CD4-positive, alpha-beta T cell (primary cell): ENCODE data around the gene NCK1. TPM values are rescaled to one million over a fixed set of nuclear protein-coding genes. Genes with fewer than 3 reads are reported as not detected.

Experiments
- ATAC-seq: fragments of 200-7000 bp; cut with Tn5 transposase; one replicate; pipeline ENCODE4 v1.10.0; 2022; ENCODE audit warnings: mild to moderate bottlenecking; ENCODE audit not compliant: poor library complexity
- CTCF ChIA-PET: fragments of 350-600 bp; sonication (Branson Sonifier 250); formaldehyde crosslinking; loops from one replicate; lab custom pipeline; 2021; ENCODE audit warnings: antibody characterized with exemption, inconsistent platforms; lab: Charles Lee
- POLR2A ChIA-PET: fragments of 350-600 bp; sonication (Branson Sonifier 250); formaldehyde crosslinking; loops from one replicate; lab custom pipeline; 2021; ENCODE audit warnings: antibody characterized with exemption, inconsistent platforms; lab: Charles Lee
- DNase-seq, 14 experiments: peaks; one replicate each; pipeline ENCODE4 v3.0.0-alpha.2; 2013 to 2020; ENCODE audit warnings: mixed read lengths in 2 of 14
- H3K27ac ChIP-seq, 2 donors: one replicate each; pipeline versions ENCODE4 v1.5.1 to v1.7.0; 2013; ENCODE audit warnings: low read length in 2 of 2, low read depth in 1 of 2, mild to moderate bottlenecking in 1 of 2
- H3K27me3 ChIP-seq, 2 experiments: 1 replicate in 1 of 2; 2 replicates in 1 of 2; pipeline versions ENCODE4 v1.6.1 to v1.7.0; 2013; ENCODE audit warnings: low read length in 2 of 2, control low read depth in 1 of 2, mild to moderate bottlenecking in 1 of 2, moderate library complexity in 1 of 2; ENCODE audit not compliant: insufficient read depth in 2 of 2, control insufficient read depth in 1 of 2
- H3K36me3 ChIP-seq: one replicate; pipeline ENCODE4 v1.6.1; 2013; ENCODE audit warnings: low read length, control low read depth; ENCODE audit not compliant: insufficient read depth
- H3K4me1 ChIP-seq: one replicate; pipeline ENCODE4 v1.6.1; 2013; ENCODE audit warnings: low read length, control low read depth; ENCODE audit not compliant: insufficient read depth
- H3K4me3 ChIP-seq: one replicate; pipeline ENCODE4 v1.5.1; 2013; ENCODE audit warnings: mild to moderate bottlenecking, low read length, moderate library complexity
- H3K9me3 ChIP-seq, 2 experiments: 1 replicate in 1 of 2; 2 replicates in 1 of 2; pipeline versions ENCODE4 v1.6.1 to v1.7.0; 2013; ENCODE audit warnings: low read length in 2 of 2, mild to moderate bottlenecking in 2 of 2, control low read depth in 1 of 2, moderate library complexity in 1 of 2; ENCODE audit not compliant: control insufficient read depth in 1 of 2, insufficient read depth in 1 of 2
- H3K27ac Mint-ChIP-seq: one replicate; pipeline ENCODE4 v1.8.0; 2020; ENCODE audit warnings: mixed read lengths
- H3K27me3 Mint-ChIP-seq: one replicate; pipeline ENCODE4 v1.8.0; 2021; ENCODE audit warnings: mixed read lengths
- H3K36me3 Mint-ChIP-seq: one replicate; pipeline ENCODE4 v1.8.0; 2021; ENCODE audit warnings: low read depth, mixed read lengths
- H3K4me1 Mint-ChIP-seq: one replicate; pipeline ENCODE4 v1.8.0; 2021; ENCODE audit warnings: low read depth, mixed read lengths
- H3K4me3 Mint-ChIP-seq: one replicate; pipeline ENCODE4 v1.8.0; 2020; ENCODE audit warnings: mild to moderate bottlenecking, mixed read lengths
- H3K9me3 Mint-ChIP-seq: one replicate; pipeline ENCODE4 v1.8.0; 2020; ENCODE audit warnings: mixed read lengths
- intact Hi-C, 2 experiments: fragments of 100-400 bp; cut with DNase I in 1 of 2; cut with micrococcal nuclease in 1 of 2; formaldehyde crosslinking; loops; one replicate each; pipeline versions ENCODE4 v1.15.1 to v1.9.0; 2023 to 2025; cut with DNase I, micrococcal nuclease
- total RNA-seq, 174 experiments: library from RNA in 2 of 174; stranded (reverse) in 2 of 174; gene quantifications; one replicate each; pipeline ENCODE4 v1.2.3 and lab custom pipeline; 2021 to 2026
- TF ChIP-seq, protein P1 (sequence below): fragments of 200-600 bp; IDR thresholded peaks from one replicate; pipeline ENCODE4 v1.8.0; 2022; ENCODE audit warnings: antibody characterized with exemption, mild to moderate bottlenecking

NCK1 gene
- total RNA-seq, 2 experiments from 2014 or later = 52.9 to 55.0 TPM

- CTCF ChIA-PET = interaction anchor here (0.7 kb wide), 1 partner anchor 15 kb away, joined by 3 read pairs; no protein-coding TSS in a partner anchor
- Mint-ChIP-seq H3K27ac (no peak overlapping the region), H3K36me3 (peaks cover 34% of the 10 kb centered on the region), H3K9me3 (no peaks in the 10 kb centered on the region), H3K27me3 (no peaks in the 10 kb centered on the region), H3K4me3 (no peak overlapping the region), H3K4me1 (peaks cover 5% of the 10 kb centered on the region)
- H3K27ac ChIP-seq = no peak overlapping the region
- no peaks in the 10 kb centered on the region for H3K27me3 ChIP-seq
- TF ChIP-seq, protein P1, sequence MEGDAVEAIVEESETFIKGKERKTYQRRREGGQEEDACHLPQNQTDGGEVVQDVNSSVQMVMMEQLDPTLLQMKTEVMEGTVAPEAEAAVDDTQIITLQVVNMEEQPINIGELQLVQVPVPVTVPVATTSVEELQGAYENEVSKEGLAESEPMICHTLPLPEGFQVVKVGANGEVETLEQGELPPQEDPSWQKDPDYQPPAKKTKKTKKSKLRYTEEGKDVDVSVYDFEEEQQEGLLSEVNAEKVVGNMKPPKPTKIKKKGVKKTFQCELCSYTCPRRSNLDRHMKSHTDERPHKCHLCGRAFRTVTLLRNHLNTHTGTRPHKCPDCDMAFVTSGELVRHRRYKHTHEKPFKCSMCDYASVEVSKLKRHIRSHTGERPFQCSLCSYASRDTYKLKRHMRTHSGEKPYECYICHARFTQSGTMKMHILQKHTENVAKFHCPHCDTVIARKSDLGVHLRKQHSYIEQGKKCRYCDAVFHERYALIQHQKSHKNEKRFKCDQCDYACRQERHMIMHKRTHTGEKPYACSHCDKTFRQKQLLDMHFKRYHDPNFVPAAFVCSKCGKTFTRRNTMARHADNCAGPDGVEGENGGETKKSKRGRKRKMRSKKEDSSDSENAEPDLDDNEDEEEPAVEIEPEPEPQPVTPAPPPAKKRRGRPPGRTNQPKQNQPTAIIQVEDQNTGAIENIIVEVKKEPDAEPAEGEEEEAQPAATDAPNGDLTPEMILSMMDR = no peak
- H3K4me3 ChIP-seq = no peak overlapping the region
- no peaks in the 10 kb centered on the region for H3K4me1 ChIP-seq
- no peak for DNase-seq
- peaks cover 7% of the 10 kb centered on the region for H3K36me3 ChIP-seq
- H3K9me3 ChIP-seq = no peaks in the 10 kb centered on the region
- POLR2A ChIA-PET = interaction anchor here (1.0 kb wide), 1 partner anchor 88 kb away, joined by 3 read pairs; the partner anchor contains the start of gene STAG1
- no peak for ATAC-seq
- intact Hi-C loops = no loop called here
These were observed 21.8 kb upstream of the NCK1 start for GRCh38 chr3:136840252-136840651.

GRCh38 chr3:136842294-136842693 lies 19.7 kb upstream of the NCK1 start:
- ChIA-PET CTCF (interaction anchor here (1.0 kb wide), 1 partner anchor 90 kb away, joined by 3 read pairs; the partner anchor contains the start of gene STAG1), POLR2A (interaction anchor here (1.1 kb wide), 1 partner anchor 20 kb away, joined by 4 read pairs; the partner anchor contains the start of gene NCK1)
- Mint-ChIP-seq H3K36me3 (peaks cover 49% of the 10 kb centered on the region), H3K4me3 (no peak overlapping the region), H3K9me3 (no peaks in the 10 kb centered on the region), H3K4me1 (peaks cover 5% of the 10 kb centered on the region), H3K27me3 (no peaks in the 10 kb centered on the region), H3K27ac (no peak overlapping the region)
- intact Hi-C loops = no loop called here
- H3K36me3 ChIP-seq = peaks cover 13% of the 10 kb centered on the region
- no peak overlapping the region for H3K27ac ChIP-seq
- H3K27me3 ChIP-seq = no peaks in the 10 kb centered on the region
- TF ChIP-seq, protein P1 = no peak
- no peak overlapping the region for H3K4me3 ChIP-seq
- no peaks in the 10 kb centered on the region for H3K9me3 ChIP-seq
- no peaks in the 10 kb centered on the region for H3K4me1 ChIP-seq
- no peak for DNase-seq
- no peak for ATAC-seq

DNA sequence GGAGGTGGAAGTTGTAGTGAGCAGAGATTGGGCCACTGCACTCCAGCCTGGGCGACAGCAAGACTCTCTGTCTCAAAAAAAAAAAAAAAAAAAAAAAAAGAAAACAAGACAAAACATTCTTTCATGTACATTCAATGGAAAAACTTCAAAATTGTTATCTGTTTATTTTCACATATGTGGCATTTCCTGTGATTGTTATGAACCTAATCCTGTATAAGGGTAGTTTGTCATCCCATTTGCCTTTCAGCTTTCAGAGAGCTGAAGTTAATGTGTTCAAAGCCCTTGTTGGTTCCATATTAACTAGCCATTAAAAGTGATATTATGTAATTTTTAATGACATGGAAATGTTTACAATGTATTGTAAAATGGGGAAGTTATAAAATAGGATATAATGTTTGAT lies 17.3 kb upstream of the NCK1 start:
- Mint-ChIP-seq H3K9me3 (no peaks in the 10 kb centered on the region), H3K36me3 (peaks cover 49% of the 10 kb centered on the region), H3K27me3 (no peaks in the 10 kb centered on the region), H3K4me3 (no peak overlapping the region), H3K4me1 (peaks cover 3% of the 10 kb centered on the region), H3K27ac (no peak overlapping the region)
- peaks cover 16% of the 10 kb centered on the region for H3K36me3 ChIP-seq
- TF ChIP-seq, protein P1 = no peak
- CTCF ChIA-PET = interaction anchor here (0.7 to 1.9 kb wide), 3 partner anchors 26 to 253 kb away, joined by 3 to 4 read pairs (median 4); no protein-coding TSS in a partner anchor
- no peaks in the 10 kb centered on the region for H3K9me3 ChIP-seq
- no peaks in the 10 kb centered on the region for H3K27me3 ChIP-seq
- H3K4me3 ChIP-seq = no peak overlapping the region
- DNase-seq (no peak), ATAC-seq (no peak)
- intact Hi-C loops = no loop called here
- no peaks in the 10 kb centered on the region for H3K4me1 ChIP-seq
- POLR2A ChIA-PET = no interaction called here
- H3K27ac ChIP-seq = no peak overlapping the region
